HL-60 (cell line): ENCODE data around the gene SMIM7.
A peak's percentile ranks its signal among the peaks of the same experiment; 100 is the strongest.

Experiments used
- DNase-seq, 2 experiments: peaks; one replicate each; pipeline ENCODE4 v3.0.0-alpha.2; 2010 to 2020; ENCODE audit warnings: low read depth in 1 of 2, low spot score in 1 of 2
- H3K27ac ChIP-seq: fragments of 250-450 bp; sonication (Bioruptor Pico); replicated peaks from 2 replicates; pipeline ENCODE4 v1.5.1; 2020; ENCODE audit warnings: mild to moderate bottlenecking, moderate library complexity
- H3K27me3 ChIP-seq: fragments of 250-450 bp; sonication (Bioruptor Pico); 2 replicates; pipeline ENCODE4 v1.5.1; 2021; ENCODE audit warnings: mild to moderate bottlenecking, moderate library complexity; ENCODE audit not compliant: insufficient read depth, poor library complexity, severe bottlenecking
- H3K4me3 ChIP-seq: replicated peaks from 2 replicates; pipeline ENCODE4 v1.5.1; 2011; ENCODE audit warnings: mild to moderate bottlenecking, control low read depth, low read length; ENCODE audit not compliant: insufficient read depth
- GABPA ChIP-seq: IDR thresholded peaks from 2 replicates; pipeline ENCODE4 v1.6.1; 2012; ENCODE audit warnings: low read depth
- POLR2AphosphoS5 ChIP-seq: IDR thresholded peaks from 2 replicates; pipeline ENCODE4 v1.6.1; 2012; ENCODE audit warnings: low read depth
- SPI1 ChIP-seq: IDR thresholded peaks from 2 replicates; pipeline ENCODE4 v1.6.1; 2012; ENCODE audit warnings: low read depth, mild to moderate bottlenecking, borderline replicate concordance
- TF ChIP-seq, protein P1 (sequence below): IDR thresholded peaks from one replicate; pipeline ENCODE4 v1.5.1; 2011; ENCODE audit warnings: low read length, control low read depth, inconsistent platforms; ENCODE audit not compliant: insufficient read depth
- TF ChIP-seq, protein P2 (sequence below): IDR thresholded peaks from 2 replicates; pipeline ENCODE4 v1.6.1; 2012; ENCODE audit warnings: low read depth; ENCODE audit not compliant: insufficient replicate concordance

The SMIM7 gene

DNA sequence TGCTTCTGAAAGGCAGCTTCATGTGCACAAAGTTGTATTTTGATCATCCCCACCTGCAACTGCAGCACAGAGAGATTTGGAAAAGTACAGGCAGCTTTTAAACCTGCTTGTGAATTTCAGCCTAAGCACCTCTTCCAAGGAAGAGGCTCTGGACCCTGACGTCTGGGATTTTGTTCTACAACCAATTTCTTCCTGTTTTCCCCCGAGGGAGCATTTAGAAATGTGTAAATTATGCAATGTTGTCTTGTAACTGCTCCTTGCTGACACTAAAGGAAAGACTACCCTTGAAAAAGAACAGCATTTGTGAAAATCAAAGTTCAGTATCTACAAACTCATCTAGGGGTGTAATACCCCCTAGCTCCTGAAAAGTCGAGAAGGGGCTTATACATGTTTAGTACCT lies 47.3 kb downstream of the SMIM7 start:
- DNase-seq, result peak in 1 of 2 experiments; percentile 33
- H3K27ac ChIP-seq, result 0 out of 2 replicates have a peak overlapping the region, but pooled peaks have one; percentile 22
- no peaks in the 10 kb centered on the region for H3K27me3 ChIP-seq
- H3K4me3 ChIP-seq, result no peak overlapping the region
- TF ChIP-seq GABPA (no peak), POLR2AphosphoS5 (no peak), SPI1 (no peak)
- TF ChIP-seq, protein P1, sequence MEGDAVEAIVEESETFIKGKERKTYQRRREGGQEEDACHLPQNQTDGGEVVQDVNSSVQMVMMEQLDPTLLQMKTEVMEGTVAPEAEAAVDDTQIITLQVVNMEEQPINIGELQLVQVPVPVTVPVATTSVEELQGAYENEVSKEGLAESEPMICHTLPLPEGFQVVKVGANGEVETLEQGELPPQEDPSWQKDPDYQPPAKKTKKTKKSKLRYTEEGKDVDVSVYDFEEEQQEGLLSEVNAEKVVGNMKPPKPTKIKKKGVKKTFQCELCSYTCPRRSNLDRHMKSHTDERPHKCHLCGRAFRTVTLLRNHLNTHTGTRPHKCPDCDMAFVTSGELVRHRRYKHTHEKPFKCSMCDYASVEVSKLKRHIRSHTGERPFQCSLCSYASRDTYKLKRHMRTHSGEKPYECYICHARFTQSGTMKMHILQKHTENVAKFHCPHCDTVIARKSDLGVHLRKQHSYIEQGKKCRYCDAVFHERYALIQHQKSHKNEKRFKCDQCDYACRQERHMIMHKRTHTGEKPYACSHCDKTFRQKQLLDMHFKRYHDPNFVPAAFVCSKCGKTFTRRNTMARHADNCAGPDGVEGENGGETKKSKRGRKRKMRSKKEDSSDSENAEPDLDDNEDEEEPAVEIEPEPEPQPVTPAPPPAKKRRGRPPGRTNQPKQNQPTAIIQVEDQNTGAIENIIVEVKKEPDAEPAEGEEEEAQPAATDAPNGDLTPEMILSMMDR, result no peak
- TF ChIP-seq, protein P2, sequence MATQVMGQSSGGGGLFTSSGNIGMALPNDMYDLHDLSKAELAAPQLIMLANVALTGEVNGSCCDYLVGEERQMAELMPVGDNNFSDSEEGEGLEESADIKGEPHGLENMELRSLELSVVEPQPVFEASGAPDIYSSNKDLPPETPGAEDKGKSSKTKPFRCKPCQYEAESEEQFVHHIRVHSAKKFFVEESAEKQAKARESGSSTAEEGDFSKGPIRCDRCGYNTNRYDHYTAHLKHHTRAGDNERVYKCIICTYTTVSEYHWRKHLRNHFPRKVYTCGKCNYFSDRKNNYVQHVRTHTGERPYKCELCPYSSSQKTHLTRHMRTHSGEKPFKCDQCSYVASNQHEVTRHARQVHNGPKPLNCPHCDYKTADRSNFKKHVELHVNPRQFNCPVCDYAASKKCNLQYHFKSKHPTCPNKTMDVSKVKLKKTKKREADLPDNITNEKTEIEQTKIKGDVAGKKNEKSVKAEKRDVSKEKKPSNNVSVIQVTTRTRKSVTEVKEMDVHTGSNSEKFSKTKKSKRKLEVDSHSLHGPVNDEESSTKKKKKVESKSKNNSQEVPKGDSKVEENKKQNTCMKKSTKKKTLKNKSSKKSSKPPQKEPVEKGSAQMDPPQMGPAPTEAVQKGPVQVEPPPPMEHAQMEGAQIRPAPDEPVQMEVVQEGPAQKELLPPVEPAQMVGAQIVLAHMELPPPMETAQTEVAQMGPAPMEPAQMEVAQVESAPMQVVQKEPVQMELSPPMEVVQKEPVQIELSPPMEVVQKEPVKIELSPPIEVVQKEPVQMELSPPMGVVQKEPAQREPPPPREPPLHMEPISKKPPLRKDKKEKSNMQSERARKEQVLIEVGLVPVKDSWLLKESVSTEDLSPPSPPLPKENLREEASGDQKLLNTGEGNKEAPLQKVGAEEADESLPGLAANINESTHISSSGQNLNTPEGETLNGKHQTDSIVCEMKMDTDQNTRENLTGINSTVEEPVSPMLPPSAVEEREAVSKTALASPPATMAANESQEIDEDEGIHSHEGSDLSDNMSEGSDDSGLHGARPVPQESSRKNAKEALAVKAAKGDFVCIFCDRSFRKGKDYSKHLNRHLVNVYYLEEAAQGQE, result no peak

DNA sequence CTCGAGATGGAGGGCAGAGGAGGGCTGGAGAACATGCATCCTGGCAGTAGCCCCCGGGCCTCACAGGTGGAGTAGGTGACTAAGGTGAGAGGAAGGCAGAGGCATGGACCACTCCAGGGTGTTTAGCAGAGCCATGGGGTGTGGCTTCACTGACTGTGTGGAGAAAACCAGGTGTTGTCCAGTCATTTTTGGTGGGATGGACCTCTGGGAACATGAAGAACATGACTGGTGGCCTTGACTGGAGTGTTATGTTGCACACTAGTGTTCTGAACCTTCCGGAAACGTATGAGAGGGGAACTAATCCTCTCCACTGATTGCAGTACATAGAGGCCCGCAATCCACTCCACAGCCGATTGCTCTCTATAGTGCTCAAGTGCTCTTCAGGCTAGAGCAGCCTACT lies 48.8 kb downstream of the SMIM7 start:
- H3K27ac ChIP-seq, result no peak overlapping the region
- no peak for DNase-seq
- H3K4me3 ChIP-seq, result no peak overlapping the region
- TF ChIP-seq SPI1 (no peak), GABPA (no peak), POLR2AphosphoS5 (no peak)
- TF ChIP-seq, protein P2, result no peak
- TF ChIP-seq, protein P1, result no peak
- H3K27me3 ChIP-seq, result no peaks in the 10 kb centered on the region

DNA sequence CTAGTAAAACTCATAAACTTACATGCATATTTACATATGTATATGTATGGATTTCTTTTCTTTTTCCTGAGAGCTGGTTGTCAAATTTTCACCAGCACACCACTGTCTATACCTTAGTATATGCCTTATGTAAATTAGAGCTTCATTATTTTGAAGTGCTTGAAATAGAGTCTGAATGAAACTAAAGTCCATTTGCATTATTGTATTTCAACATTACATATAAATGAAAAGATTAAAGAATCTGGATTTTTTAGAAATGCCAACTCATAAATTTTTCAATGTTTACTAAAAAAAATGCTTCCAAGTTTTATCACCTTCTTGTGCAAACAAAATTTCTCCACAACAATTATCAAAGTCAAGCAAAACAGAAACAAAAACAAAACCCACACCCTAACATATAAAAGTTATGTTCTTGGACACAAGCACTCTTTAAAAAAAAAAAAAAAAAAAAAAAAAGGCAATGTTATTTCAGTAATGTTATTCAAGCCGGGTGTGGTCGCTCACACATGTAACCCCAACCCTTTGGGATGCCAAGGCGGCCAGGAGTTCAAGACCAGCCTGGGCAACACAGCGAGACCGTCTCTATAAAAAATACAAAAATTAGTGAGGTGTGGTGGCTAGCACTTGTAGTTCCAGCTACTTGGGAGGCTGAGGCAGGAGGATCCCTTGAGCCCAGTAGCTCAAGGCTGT lies 50.3 kb downstream of the SMIM7 start:
- Histone ChIP-seq H3K27me3 (no peaks in the 10 kb centered on the region), H3K4me3 (no peak overlapping the region), H3K27ac (no peak overlapping the region)
- TF ChIP-seq, protein P1, result no peak
- TF ChIP-seq POLR2AphosphoS5 (no peak), SPI1 (no peak), GABPA (no peak)
- TF ChIP-seq, protein P2, result no peak
- no peak for DNase-seq
